CMK (cell line): Measurements from ENCODE around the gene BCKDK.

Source experiments
- DNase-seq: peaks from one replicate; pipeline ENCODE4 v3.0.0-alpha.2; 2010; ENCODE audit warnings: low read depth

BCKDK gene

GRCh38 chr16:31108035-31108793 lies at the start of gene BCKDK:
Gene BCKDK (plus strand): TSS chr16:31108386. CDS start chr16:31109224, 838 bp downstream.
- peak; percentile 77 for DNase-seq

DNA sequence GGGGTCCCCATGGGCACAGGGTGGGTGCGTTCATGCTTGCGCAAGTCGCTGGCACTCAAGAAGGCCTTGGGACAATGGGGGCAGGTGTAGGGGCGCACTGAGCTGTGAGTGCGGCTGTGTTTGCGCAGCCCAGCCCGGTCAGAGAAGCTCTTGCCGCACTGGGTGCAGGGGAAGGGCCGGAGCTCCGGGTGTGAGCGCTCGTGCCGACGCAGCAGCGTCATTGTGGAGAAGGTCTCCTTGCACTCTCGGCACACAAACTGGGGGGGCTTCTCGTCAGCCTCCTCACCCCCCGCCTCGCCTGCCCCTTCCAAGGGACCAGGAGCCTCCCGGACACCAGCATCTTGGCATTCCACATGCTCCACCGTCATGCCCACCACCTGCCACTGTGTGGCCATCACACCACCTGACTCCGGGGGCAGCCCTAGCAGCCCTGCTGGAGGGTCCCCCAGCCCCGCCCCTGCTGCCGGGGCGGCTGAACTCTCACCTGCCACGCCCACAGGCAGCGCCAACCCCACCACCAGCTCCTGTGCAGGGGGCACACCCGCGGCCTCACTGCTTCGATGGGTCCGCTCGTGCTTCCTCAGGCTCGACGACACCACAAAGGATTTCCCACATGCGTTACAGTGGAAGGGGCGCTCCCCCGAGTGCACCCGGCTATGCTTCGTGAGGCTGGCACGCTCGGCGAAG lies 46.9 kb upstream of the BCKDK start:
- DNase-seq, result no peak

DNA sequence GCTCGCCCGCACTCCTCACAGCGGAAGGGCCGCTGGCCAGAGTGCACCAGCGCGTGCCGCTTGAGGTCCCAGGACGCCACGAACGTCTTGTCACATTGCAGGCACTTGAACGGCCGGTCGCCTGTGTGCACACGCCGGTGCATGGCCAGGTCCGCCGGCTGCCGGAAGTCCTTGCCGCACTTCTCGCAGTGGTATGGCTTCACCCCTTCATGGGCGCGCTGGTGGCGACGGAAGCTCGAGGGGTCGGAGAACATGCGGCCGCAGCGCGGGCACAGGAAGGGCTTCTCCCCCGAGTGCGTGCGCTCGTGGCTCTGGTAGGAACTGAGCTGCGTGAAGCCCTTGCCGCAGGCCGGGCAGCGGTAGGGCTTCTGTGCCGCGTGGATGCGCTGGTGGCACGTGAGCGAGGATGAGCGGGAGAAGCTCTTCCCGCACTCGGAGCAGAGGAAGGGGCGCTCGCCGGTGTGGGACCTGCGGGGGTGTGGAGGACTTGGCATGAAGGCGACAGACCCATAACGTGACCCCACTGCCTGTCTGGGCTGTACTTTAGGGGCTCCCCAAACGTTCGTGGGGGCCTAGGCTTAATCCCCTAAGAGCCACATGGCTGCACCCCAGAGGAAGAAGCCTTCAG lies 46.3 kb upstream of the BCKDK start:
- no peak for DNase-seq

- DNase-seq, result no peak
Measured at GRCh38 chr16:31063495-31063842, 44.7 kb upstream of the BCKDK start.

DNA sequence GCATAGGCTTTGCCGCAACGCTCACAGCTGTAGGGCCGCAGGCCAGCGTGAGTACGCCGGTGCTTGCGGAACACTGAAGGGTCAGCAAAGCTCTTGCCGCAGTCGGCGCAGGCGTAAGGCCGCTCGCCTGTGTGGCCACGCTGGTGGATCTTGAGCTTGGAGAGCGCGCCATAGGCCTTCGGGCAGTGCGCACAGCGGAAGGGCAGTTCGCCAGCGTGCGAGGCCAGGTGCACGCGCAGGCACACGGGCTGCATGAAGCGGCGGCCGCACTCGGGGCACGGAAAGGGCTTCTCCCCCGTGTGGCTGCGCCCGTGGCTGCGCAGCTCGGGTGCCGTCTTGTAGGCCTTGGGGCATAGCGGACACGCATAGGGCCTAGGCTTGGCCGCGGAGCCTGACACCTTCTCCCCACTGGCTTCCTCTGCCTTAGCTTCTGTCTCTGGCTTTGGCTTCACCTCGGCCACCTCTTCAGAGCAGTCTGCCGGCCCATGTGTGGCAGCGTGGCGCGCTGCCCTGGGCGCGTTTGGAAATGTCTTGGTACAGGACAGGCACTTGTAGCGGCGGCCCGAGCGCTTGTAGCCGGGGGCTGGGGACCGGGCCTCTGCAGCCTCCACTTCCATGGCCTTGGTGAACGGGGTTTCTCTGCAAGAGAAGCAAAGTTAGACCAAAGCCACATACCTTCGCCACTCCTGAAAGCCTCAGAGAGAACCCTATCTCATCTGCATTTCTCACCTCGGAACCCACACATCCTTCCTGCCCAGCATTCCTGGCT lies 44.2 kb upstream of the BCKDK start:
- peak; percentile 33 for DNase-seq

GRCh38 chr16:31064882-31065461 lies 43.2 kb upstream of the BCKDK start:
- no peak for DNase-seq

GRCh38 chr16:31067342-31067741 lies 40.8 kb upstream of the BCKDK start:
- DNase-seq, result no peak

DNA sequence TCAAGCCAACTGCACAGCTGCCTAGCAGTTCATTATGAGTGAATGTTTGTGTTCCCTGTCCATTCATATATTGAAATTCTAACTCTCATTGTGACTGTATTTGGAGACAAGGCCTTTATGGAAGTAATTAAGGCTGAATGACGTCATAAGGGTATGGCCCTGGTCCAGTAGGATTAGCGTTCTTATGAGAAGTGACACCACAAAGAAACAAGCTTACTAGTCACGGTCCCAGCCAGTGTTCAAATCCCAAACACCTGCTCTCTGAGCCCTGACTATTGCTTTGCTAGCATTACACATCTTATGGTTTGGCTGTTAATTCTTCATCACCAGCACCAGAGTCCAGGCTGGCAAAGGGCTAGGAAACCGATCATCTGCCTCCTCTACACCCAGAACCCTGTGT lies 36.3 kb upstream of the BCKDK start:
- no peak for DNase-seq

DNA sequence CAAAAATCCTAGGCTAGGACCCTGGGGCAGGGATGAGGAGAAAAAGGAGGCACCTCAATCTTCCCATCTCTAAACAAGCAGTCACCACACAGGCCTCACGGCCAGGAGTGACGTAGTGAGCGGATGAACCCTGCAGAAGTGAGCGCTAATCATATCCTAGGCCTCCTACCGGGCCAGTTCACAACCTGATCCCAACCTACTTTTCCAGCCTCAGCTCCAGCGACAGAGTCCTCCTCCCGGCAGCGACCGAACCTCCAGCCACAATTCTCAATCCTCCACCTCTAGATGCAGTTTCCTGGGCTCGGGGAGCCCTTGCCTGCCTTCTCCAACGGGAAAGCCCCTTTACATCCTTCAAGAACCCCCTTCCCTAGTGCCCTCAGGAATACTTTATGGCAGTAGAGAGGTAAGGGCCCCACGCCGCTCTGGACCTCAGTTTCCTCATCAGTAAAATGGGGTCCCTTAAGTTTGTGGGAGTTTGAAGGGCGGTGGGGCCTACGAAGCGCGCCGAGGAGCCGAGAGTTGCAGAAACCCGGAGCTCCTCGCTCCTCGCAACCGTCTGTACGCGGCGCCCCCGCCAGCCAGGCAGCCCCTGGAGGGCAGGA lies 35.5 kb upstream of the BCKDK start:
- no peak for DNase-seq

DNA sequence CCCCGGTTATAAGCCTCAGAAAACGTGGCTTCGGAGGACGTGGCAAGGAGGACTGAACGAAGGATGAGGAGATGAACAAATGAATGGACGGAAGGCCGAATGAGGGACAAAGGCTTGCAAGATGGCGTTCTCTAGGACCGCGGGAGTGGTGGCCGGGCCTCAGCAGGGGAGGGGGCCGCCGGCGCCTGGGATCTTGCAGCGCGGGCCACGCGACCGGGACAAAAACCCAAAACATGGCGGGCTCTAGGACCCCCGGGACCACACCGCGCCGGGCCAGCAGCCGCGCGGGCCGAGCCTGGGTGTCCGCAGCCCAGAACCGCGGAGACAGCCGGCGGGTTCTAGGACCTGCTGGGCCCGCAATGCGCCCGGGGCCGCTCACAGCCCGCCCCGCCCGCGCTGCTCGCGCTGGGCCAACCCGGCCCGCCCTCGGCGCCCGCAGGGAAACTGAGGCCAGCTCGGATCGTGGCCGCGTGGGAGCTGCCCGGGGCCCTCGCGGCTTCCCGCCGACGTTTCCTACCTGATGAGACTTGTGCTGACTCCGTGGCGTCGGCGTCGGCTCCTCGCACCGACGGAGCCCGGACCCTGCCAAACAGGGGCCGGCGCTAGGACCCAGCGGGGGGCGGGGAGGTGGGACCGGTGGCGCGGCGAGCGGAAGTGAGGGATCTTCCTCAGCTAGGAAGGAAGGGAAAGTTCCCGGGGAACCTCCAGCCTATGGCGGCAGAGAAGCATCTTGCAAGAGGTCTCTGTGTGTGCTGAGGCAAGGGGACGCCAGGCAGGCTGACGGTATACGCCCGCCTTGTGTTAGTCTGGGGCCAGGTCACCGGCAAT lies 34.8 kb upstream of the BCKDK start:
- peak; percentile 80 for DNase-seq

GRCh38 chr16:31073970-31074813 lies 34.0 kb upstream of the BCKDK start, which contains the start of the genes ZNF646 and ZNF668:
Gene ZNF646 (plus strand): TSS chr16:31074422. CDS start chr16:31076325, 1,903 bp downstream.
Gene ZNF668 (minus strand): TSS chr16:31074240. CDS start chr16:31064459, 9,781 bp downstream.
- peak; percentile 99 for DNase-seq

- no peak for DNase-seq
Measured at GRCh38 chr16:31074814-31075183, 33.4 kb upstream of the BCKDK start.

GRCh38 chr16:31076319-31076718 lies 31.9 kb upstream of the BCKDK start:
- no peak for DNase-seq

- no peak for DNase-seq
Measured at GRCh38 chr16:31077024-31077423, 31.2 kb upstream of the BCKDK start.

- DNase-seq, result no peak
Measured at GRCh38 chr16:31077592-31078396, 30.4 kb upstream of the BCKDK start.

GRCh38 chr16:31078597-31079341 lies 29.4 kb upstream of the BCKDK start:
- no peak for DNase-seq

DNA sequence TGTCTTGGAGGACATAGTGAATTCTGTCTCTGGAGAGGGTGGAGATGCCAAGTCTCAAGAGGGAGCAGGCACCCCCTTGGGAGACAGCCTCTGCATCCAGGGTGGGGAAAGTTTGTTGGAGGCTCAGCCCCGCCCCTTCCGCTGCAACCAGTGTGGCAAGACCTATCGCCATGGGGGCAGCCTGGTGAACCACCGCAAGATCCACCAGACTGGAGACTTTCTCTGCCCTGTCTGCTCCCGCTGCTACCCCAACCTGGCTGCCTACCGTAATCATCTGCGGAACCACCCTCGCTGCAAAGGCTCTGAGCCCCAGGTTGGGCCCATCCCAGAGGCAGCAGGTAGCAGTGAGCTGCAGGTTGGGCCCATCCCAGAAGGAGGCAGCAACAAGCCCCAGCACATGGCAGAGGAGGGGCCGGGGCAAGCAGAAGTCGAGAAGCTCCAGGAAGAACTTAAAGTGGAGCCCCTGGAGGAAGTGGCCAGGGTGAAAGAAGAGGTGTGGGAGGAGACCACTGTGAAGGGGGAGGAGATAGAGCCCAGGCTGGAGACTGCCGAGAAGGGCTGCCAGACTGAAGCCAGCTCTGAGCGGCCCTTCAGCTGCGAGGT lies 28.7 kb upstream of the BCKDK start:
- DNase-seq, result no peak
